Retinal pigment epithelial cell (primary cell): ENCODE data around the gene PRPF31.

Experiments
- DNase-seq: peaks from one replicate; pipeline ENCODE4 v3.0.0-alpha.2; 2010; ENCODE audit warnings: low read depth
- H3K4me3 ChIP-seq: 2 replicates; pipeline ENCODE4 v1.5.1; 2011; ENCODE audit warnings: mild to moderate bottlenecking, low read length, control low read depth, moderate library complexity
- CTCF ChIP-seq: conservative IDR thresholded peaks from 2 replicates; pipeline ENCODE4 v1.5.1; 2011; ENCODE audit warnings: low read depth, low read length, control low read depth, inconsistent platforms

The PRPF31 gene

DNA sequence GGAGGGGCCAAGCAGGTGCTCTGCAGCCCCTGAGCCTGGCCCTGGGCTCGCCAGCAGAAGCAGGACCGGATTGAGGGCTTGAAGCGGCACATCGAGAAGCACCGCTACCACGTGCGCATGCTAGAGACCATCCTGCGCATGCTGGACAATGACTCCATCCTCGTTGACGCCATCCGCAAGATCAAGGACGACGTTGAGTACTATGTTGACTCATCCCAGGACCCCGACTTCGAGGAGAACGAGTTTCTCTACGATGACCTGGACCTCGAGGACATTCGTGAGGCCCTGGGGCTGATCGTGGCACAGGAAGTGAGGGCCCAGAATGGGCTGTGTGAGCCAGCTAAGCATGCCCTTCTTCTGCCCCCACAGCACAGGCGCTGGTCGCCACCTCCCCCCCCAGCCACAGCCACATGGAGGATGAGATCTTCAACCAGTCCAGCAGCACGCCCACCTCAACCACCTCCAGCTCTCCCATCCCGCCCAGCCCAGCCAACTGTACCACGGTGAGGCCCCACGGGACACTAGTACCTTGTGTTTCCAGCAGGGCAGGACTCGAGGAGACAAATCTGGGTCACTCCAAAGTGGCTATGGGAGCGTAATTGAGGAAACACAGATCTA, 30.1 kb downstream of the PRPF31 start:
- TF ChIP-seq CTCF = no peak
- no peak for DNase-seq
- no peak overlapping the region for H3K4me3 ChIP-seq

DNA sequence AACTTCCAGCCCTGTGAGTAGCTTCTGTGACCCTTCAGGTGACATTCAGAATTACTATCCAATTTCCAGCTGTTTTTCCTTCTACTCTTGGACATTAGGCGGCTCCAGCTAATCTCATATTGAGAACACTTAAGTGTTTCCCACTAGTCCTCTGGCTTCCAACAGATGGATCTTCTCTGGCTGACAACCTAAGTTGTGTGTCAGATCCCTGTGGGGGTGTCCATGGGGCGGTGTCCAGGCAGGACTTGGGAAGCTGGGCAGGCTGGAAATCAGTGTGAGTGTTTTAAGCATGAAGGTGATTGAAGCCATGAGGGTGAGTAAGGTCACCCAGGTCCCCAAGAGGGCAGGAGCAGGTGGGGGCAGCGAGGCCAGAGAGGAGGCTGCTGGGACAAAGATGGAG, 32.1 kb downstream of the PRPF31 start:
- H3K4me3 ChIP-seq = no peak overlapping the region
- no peak for DNase-seq
- no peak for TF ChIP-seq CTCF

GRCh38 chr19:54148158-54148557, 32.6 kb downstream of the PRPF31 start:
- TF ChIP-seq CTCF = no peak
- H3K4me3 ChIP-seq = no peak overlapping the region
- no peak for DNase-seq

- no peak for DNase-seq
- no peak overlapping the region for H3K4me3 ChIP-seq
- no peak for TF ChIP-seq CTCF
These were observed 33.7 kb downstream of the PRPF31 start for GRCh38 chr19:54149021-54149812.

DNA sequence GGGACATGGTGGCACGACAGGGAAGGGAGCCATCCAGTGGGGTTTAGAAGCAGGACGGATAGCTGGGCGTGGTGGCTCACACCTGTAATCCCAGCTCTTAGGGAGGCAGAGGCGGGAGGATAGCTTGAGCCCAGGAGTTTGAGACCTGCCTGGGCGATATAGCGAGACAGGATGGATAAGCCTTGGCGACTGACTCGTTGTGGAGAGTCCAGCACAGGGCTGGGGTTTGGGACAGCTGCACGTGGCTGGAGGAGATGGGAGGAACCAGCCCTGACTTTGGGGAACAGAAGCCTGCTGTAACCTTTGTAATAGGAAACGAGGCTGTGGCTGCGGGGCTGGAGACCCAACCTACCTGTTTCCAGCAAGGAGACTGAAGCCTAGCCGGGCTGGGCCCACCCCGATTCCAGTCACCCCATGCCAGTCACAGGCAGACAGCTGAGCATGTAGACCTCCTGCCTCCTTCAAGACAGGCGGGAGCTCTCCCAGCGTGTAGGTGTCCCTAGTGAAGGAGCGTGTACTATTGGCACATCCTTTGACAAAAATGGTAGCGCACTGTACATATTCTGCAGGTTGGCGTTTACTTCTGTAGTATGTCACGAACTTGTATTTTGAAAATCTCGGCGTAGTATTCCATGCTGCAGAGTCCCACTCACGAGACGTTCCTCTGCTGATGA, 35.9 kb downstream of the PRPF31 start:
- DNase-seq = no peak

DNA sequence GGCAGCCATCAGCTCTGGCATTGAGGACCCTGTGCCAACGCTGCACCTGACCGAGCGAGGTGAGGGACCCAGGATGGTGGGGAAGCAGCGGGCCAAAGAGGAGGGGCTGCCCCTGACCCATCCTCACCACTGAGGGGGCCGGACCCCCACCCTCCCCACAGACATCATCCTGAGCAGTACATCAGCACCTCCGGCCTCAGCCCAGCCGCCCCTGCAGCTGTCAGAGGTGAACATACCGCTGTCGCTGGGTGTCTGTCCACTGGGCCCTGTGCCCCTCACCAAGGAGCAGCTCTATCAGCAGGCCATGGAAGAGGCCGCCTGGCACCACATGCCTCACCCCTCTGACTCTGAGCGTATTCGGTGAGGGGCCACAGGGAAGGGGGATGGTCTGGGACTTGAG, 36.7 kb downstream of the PRPF31 start:
- no peak for DNase-seq
- no peak for TF ChIP-seq CTCF
- no peak overlapping the region for H3K4me3 ChIP-seq

More for the DNA sequence above, 35.9 kb downstream of the PRPF31 start:
- H3K4me3 ChIP-seq = no peak overlapping the region
- no peak for TF ChIP-seq CTCF
